GM19324 (cell line): ENCODE data around the gene ADGRD1.
"Not testable (repeated sequence)": the region's sequence is repeated elsewhere in the genome, so short reads cannot be mapped to it uniquely, and the experiment has no call there.

Source experiments
- ATAC-seq: cut with Tn5 transposase; IDR thresholded peaks from one replicate; pipeline ENCODE4 v1.9.1; 2021; ENCODE audit warnings: mild to moderate bottlenecking, moderate library complexity; ENCODE audit not compliant: unreplicated experiment, low FRiP score

ADGRD1 gene

GRCh38 chr12:131111446-131111845, 157.7 kb downstream of the ADGRD1 start:
- ATAC-seq = no peak

GRCh38 chr12:131112021-131112420, 158.3 kb downstream of the ADGRD1 start:
- no peak for ATAC-seq

- no peak for ATAC-seq
Measured at GRCh38 chr12:131112700-131113290, 159.1 kb downstream of the ADGRD1 start.

GRCh38 chr12:131113568-131114270, 160.0 kb downstream of the ADGRD1 start:
- ATAC-seq = no peak

DNA sequence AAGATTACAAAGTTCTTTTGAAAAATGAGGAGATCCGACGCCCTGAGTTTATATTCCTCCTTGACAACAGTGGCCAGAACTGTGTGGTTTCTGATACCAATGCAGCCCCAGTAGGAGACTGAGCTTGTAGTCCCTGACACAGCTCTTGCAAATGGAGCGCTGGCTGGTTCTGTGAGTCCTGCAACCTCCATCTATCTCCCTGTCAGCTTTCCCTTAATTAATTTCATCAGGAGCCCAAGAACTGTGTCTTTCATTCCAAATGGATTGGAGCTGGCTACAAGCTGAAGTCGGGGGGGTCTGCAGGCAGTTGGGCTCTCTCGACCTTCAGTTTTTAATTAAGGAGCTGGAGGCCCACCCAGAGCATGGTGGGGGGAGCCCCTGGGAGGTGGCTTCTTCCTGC, 160.6 kb downstream of the ADGRD1 start:
- ATAC-seq = no peak

- ATAC-seq = no peak
Measured at GRCh38 chr12:131114942-131115584, 161.4 kb downstream of the ADGRD1 start.

DNA sequence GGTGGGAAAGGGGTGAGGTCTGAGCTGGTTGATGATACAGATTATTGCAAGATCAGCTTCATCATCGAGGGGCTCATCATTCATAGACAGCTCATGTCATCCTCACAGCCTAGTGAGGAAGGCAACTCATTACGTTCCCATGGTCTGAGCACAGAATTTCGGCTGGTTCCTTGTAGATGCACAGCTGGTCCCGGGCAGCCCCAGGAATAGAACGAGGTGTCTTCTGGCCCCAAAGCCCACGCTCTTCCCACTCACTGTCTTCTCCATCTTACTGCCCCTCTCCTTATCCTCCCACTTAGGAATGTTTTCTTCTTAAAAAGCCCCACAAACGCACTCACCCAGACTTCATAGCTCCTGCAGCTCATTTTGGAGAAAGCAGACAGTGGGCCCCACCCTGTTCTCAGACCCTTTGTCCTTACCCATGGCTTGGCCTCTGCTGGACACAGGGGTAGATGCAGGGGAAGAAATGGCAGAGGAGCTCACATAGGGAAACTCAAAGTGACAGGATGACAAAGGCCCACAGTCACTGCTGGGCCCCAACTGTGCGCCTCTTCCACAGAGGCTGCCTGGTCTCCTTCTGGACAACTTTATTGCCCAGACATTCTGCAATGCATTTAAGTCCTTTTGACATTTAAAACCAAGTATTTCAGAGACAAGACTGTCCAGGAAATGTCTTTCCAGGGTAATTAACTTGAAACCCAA, 162.2 kb downstream of the ADGRD1 start:
- no peak for ATAC-seq

- no peak for ATAC-seq
Measured at GRCh38 chr12:131116468-131117117, 162.9 kb downstream of the ADGRD1 start.

DNA sequence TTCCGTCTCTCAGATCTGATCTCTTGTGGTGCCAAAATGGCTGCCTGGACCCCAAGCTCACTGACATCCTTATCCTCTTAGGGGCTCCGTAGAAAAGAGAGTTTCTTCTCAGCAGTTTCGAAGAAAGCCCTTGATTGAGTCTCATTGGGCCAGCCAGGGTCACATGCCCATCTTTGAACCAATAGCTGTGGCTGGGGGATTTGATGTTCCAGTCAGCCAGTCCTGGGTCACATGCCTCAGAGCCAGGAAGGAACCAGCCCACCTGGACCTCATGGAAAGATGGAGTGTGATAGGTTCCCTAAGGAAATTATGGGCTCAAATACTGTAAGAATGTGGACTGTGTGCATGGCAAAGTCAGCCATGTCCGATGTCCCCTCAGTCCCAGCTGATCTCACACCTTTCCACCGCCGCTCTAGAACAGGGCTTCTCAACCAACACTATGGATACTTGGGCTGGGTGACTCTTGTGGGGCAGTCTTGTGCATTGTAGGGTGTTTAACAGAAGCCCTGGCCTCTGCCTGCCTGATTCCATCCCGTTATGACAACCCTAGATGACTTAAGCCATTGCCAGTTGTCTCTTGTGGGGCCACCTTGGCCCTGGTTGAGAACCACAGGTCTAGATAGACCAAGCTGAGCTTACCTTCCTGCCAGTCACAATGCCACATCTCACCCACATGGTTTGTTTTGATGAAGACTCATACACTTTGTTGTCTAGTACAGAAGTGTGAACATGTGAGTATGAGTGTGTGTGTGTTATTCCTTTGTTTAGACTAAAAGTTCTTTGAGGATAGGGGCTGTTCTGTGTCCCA, 163.9 kb downstream of the ADGRD1 start:
- ATAC-seq = no peak

- ATAC-seq = no peak
Measured at GRCh38 chr12:131118371-131118770, 164.7 kb downstream of the ADGRD1 start.

DNA sequence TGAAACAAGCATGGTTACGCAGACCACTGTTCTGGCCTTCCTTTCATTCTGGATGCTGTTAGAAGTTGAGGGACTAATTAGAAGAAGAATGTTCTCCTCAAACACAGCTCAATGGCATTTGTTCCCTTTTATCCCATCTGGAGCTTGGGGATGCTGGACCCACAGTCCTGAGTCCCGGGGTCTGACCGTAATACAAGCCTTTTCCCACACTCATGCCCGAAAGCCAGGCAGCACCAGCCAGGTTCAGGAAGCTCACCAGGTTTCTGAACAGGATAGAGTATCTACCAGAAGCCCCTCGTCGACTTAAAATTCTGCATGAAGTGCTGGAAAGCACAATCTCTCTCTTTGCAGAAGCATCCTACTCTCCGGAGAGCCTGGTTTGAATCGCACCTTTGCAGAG, 165.6 kb downstream of the ADGRD1 start:
- ATAC-seq = not testable (repeated sequence)

- no peak for ATAC-seq
Measured at GRCh38 chr12:131119936-131120335, 166.2 kb downstream of the ADGRD1 start.

- ATAC-seq = no peak
Measured at GRCh38 chr12:131120831-131121271, 167.1 kb downstream of the ADGRD1 start.

DNA sequence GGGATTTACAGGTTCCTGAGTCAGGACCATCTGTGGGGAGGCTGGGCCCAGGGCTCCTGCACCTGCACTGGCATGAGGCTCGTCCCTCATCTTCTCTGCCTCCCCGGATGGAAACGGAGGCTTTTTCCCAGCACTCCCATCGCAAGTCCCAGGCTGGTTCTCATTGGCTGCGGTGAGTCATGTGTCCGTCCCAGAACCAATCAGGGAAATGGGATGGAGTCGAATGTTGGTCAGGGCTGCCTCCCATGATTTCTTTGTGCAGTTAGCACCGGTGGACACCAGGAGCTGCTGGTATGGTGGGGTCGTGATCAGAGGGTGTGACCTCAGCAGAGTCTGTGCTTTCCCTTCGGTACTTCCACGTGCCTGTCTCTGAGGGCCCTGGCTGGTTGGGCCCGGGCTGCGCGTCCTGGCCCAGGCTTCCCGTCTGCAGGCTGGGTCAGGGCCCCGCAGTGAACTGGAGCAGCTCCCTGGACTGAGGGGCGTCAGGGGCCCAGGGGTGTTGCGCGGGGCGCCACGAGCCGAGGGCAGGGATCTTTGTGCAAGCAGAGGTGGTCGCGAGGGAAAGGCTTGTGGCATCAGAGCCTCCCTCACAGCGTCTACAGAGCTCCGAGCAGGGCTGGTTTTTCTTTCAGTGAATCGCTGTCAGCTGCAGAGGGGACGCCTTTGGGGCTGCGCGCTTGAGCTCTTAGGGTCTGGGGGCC, 168.1 kb downstream of the ADGRD1 start:
- ATAC-seq = no peak

DNA sequence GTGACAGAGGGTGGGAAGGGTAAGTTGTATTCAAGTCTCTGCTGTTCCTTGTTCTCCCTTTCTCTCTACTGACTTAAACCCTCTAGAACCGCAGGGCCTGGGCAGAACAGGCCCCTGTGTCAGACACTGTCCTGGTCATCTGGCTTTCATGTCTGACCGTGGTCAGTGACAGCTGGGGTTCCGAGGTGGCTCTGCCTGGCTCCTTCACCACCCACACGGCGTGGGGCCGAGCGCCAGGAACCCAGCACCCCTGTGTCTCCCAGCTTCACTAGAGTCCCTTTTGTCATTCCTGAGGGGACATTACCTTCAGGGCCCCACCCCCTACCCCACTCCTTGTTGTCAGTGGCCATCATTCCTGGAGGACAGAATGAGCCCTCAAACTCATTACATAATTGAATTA, 168.9 kb downstream of the ADGRD1 start:
- no peak for ATAC-seq

GRCh38 chr12:131123817-131124216, 170.1 kb downstream of the ADGRD1 start:
- ATAC-seq = no peak

- no peak for ATAC-seq
Measured at GRCh38 chr12:131124487-131125280, 171.0 kb downstream of the ADGRD1 start.

DNA sequence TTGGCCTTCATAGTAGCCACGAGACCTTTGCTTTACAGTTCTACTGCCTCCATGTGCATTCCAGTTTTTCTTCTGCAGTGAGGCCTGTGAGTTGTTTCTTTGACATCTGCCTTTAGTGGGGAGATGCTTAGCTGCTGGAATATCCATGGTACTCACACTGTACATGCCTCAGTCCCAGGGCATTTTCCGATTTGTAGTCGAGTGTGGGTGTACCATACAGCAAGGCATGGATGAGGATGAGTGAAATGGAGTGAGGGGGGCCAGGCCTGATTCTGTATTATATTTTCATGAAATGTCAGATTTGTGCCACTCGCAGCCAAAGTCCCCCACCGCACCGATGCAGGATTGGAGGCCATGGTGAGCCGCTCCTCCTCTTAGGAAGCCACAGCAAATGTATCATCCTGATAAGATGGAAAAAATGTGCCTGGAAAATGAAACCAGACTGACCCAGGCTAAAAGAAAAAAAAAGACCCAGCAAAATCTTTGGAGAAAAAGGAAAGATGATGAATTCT, 173.0 kb downstream of the ADGRD1 start:
- ATAC-seq = no peak
